ENCODE data around the gene CRYZL1.

The CRYZL1 gene

DNA sequence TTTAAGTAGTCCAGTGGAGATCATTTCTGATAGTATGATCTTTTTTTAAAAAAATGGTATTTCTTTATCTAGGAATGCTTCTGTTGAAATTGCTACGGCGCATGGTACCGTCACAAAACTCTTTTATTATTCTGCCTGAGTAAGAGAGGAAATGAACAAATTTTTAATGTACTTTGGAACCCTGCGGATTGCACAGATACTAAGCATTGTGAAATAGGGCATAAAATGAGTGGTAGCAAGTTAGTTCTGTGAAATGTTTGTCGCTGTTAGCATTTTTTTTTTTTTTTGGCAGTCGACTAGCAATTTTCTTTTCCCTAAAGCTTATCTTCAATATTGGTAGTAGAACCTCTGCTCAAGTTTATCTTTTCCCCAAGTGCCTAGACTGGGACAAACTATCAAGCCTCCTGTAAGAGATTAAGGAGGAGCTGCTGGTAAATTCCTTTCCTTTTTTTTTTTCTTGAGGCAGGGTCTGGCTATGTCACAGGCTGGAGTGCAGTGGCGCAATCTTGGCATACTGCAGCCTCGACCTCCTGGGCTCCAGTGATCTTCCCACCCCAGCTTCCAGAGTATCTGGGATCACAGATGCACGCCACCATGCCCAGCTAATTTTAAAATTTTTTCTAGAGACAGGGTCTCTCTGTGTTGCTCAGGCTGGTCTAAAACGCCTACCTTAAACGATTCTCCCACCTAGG lies 3.0 kb upstream of the CRYZL1 start (continued):
- no peak for TF ChIP-seq CREB5 (CRISPR knock-in tag; IDR thresholded peaks at IDR 0.05; ENCODE audit: low read depth)
- TF ChIP-seq ZNF70 (CRISPR knock-in tag; IDR thresholded peaks at IDR 0.05): no peak
- TF ChIP-seq ZC3H10 (CRISPR knock-in tag; IDR thresholded peaks at IDR 0.05): no peak
- no peak for TF ChIP-seq ESRRG (CRISPR knock-in tag; IDR thresholded peaks at IDR 0.05)
- no peak for TF ChIP-seq ARNTL (CRISPR knock-in tag; IDR thresholded peaks at IDR 0.05; ENCODE audit: borderline replicate concordance, low read depth)
- no peak for TF ChIP-seq SNAI2 (CRISPR knock-in tag; IDR thresholded peaks at IDR 0.05)
- no peak for TF ChIP-seq TCF4 (CRISPR knock-in tag; IDR thresholded peaks at IDR 0.05; ENCODE audit: borderline replicate concordance)
- TF ChIP-seq RARB (CRISPR knock-in tag; IDR thresholded peaks at IDR 0.05): no peak
- TF ChIP-seq CSDC2 (CRISPR knock-in tag; IDR thresholded peaks at IDR 0.05): no peak
- no peak for TF ChIP-seq PPARA (CRISPR knock-in tag; IDR thresholded peaks at IDR 0.05; ENCODE audit: borderline replicate concordance)
- no peak for TF ChIP-seq GLIS3 (CRISPR knock-in tag; IDR thresholded peaks at IDR 0.05)
- TF ChIP-seq CSRNP3 (CRISPR knock-in tag; IDR thresholded peaks at IDR 0.05): no peak

- no peak for ATAC-seq
- no peak for TF ChIP-seq ARNTL (CRISPR knock-in tag; IDR thresholded peaks at IDR 0.05; ENCODE audit: borderline replicate concordance, low read depth)
- TF ChIP-seq TSHZ2 (CRISPR knock-in tag; IDR thresholded peaks at IDR 0.05): no peak
- TF ChIP-seq, protein P1, sequence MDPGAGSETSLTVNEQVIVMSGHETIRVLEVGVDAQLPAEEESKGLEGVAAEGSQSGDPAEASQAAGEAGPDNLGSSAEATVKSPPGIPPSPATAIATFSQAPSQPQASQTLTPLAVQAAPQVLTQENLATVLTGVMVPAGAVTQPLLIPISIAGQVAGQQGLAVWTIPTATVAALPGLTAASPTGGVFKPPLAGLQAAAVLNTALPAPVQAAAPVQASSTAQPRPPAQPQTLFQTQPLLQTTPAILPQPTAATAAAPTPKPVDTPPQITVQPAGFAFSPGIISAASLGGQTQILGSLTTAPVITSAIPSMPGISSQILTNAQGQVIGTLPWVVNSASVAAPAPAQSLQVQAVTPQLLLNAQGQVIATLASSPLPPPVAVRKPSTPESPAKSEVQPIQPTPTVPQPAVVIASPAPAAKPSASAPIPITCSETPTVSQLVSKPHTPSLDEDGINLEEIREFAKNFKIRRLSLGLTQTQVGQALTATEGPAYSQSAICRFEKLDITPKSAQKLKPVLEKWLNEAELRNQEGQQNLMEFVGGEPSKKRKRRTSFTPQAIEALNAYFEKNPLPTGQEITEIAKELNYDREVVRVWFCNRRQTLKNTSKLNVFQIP (CRISPR knock-in tag; IDR thresholded peaks at IDR 0.05; ENCODE audit: borderline replicate concordance, low read depth): no peak
- TF ChIP-seq CSDC2 (CRISPR knock-in tag; IDR thresholded peaks at IDR 0.05): no peak
- TF ChIP-seq SNAI2 (CRISPR knock-in tag; IDR thresholded peaks at IDR 0.05): no peak
- TF ChIP-seq CREB5 (CRISPR knock-in tag; IDR thresholded peaks at IDR 0.05; ENCODE audit: low read depth): no peak
- TF ChIP-seq ZNF8 (CRISPR knock-in tag; IDR thresholded peaks at IDR 0.05): no peak
- no peak for TF ChIP-seq RARB (CRISPR knock-in tag; IDR thresholded peaks at IDR 0.05)
- TF ChIP-seq TCF4 (CRISPR knock-in tag; IDR thresholded peaks at IDR 0.05; ENCODE audit: borderline replicate concordance): no peak
- no peak for TF ChIP-seq PPARA (CRISPR knock-in tag; IDR thresholded peaks at IDR 0.05; ENCODE audit: borderline replicate concordance)
- TF ChIP-seq, protein P2, sequence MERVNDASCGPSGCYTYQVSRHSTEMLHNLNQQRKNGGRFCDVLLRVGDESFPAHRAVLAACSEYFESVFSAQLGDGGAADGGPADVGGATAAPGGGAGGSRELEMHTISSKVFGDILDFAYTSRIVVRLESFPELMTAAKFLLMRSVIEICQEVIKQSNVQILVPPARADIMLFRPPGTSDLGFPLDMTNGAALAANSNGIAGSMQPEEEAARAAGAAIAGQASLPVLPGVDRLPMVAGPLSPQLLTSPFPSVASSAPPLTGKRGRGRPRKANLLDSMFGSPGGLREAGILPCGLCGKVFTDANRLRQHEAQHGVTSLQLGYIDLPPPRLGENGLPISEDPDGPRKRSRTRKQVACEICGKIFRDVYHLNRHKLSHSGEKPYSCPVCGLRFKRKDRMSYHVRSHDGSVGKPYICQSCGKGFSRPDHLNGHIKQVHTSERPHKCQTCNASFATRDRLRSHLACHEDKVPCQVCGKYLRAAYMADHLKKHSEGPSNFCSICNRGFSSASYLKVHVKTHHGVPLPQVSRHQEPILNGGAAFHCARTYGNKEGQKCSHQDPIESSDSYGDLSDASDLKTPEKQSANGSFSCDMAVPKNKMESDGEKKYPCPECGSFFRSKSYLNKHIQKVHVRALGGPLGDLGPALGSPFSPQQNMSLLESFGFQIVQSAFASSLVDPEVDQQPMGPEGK (CRISPR knock-in tag; IDR thresholded peaks at IDR 0.05; ENCODE audit: borderline replicate concordance): no peak
- TF ChIP-seq ESRRG (CRISPR knock-in tag; IDR thresholded peaks at IDR 0.05): no peak
- no peak for TF ChIP-seq ISL1 (CRISPR knock-in tag; IDR thresholded peaks at IDR 0.05)
- no peak for TF ChIP-seq ZFP30 (CRISPR knock-in tag; IDR thresholded peaks at IDR 0.05)
- no peak for TF ChIP-seq BACH2 (CRISPR knock-in tag; IDR thresholded peaks at IDR 0.05; ENCODE audit: borderline replicate concordance)
- TF ChIP-seq GLIS3 (CRISPR knock-in tag; IDR thresholded peaks at IDR 0.05): no peak
- no peak for TF ChIP-seq ZC3H10 (CRISPR knock-in tag; IDR thresholded peaks at IDR 0.05)
- TF ChIP-seq ZFP3 (CRISPR knock-in tag; IDR thresholded peaks at IDR 0.05): no peak
Observed at GRCh38 chr21:33643658-33644311, 2.2 kb upstream of the CRYZL1 start.
